IMR-90 (cell line): Measurements from ENCODE around the gene KRT79. TPM values are rescaled to one million over a fixed set of nuclear protein-coding genes. Genes with fewer than 3 reads are reported as not detected.

Experiments
- ATAC-seq: fragments of 200-7000 bp; cut with Tn5 transposase; 2 replicates; pipeline ENCODE4 v1.9.1; 2020; ENCODE audit warnings: low read depth, mild to moderate bottlenecking, moderate library complexity
- BruUV-seq: library from RNA; stranded (reverse); fragments of 400-500 nt; replicated peaks from 2 replicates; lab custom pipeline; 2021; lab: Mats Ljungman, UMichigan
- CTCF ChIA-PET: fragments of 300-600 bp; formaldehyde crosslinking; extraction: SDS; loops from one replicate; lab custom pipeline; 2021; ENCODE audit warnings: antibody characterized with exemption; lab: Yijun Ruan, JAX
- POLR2A ChIA-PET: fragments of 300-600 bp; sonication (Branson Sonifier 250); formaldehyde crosslinking; loops from one replicate; lab custom pipeline; 2022; ENCODE audit warnings: antibody characterized with exemption; ENCODE audit not compliant: unreplicated experiment; lab: Charles Lee
- DNase-seq: peaks from one replicate; pipeline ENCODE4 v3.0.0; 2013
- H2AFZ ChIP-seq: replicated peaks from 2 replicates; pipeline ENCODE3; 2013; ENCODE audit warnings: low read length, mild to moderate bottlenecking; ENCODE audit not compliant: poor library complexity
- H2AK5ac ChIP-seq: 2 replicates; pipeline ENCODE4 v1.6.1; 2013; ENCODE audit warnings: low read depth, low read length, inconsistent platforms
- H2AK9ac ChIP-seq: replicated peaks from 2 replicates; pipeline ENCODE3; 2013; ENCODE audit warnings: mild to moderate bottlenecking, low read depth, low read length, moderate library complexity; ENCODE audit not compliant: poor library complexity
- H2BK120ac ChIP-seq: 2 replicates; pipeline ENCODE4 v1.6.1; 2013; ENCODE audit warnings: low read depth, low read length, inconsistent platforms
- H2BK15ac ChIP-seq: 3 replicates; pipeline ENCODE4 v1.6.1; 2013; ENCODE audit warnings: low read depth, low read length, inconsistent platforms
- H2BK20ac ChIP-seq: 2 replicates; pipeline ENCODE4 v1.6.1; 2013; ENCODE audit warnings: low read depth, mild to moderate bottlenecking, inconsistent platforms, low read length, moderate library complexity
- H2BK5ac ChIP-seq: 2 replicates; pipeline ENCODE4 v1.6.1; 2013; ENCODE audit warnings: mild to moderate bottlenecking, low read depth, low read length, inconsistent platforms; ENCODE audit not compliant: poor library complexity, severe bottlenecking
- H3K14ac ChIP-seq: replicated peaks from 2 replicates; pipeline ENCODE4 v1.6.1; 2013; ENCODE audit warnings: low read depth, low read length, inconsistent platforms
- H3K18ac ChIP-seq: 2 replicates; pipeline ENCODE4 v1.6.1; 2013; ENCODE audit warnings: low read depth, low read length, control low read depth
- H3K23ac ChIP-seq: 2 replicates; pipeline ENCODE4 v1.6.1; 2013; ENCODE audit warnings: low read depth, low read length, inconsistent platforms
- H3K27ac ChIP-seq: 2 replicates; pipeline ENCODE4 v1.5.1; 2013; ENCODE audit warnings: mild to moderate bottlenecking, control low read depth, low read length; ENCODE audit not compliant: insufficient read depth
- H3K27me3 ChIP-seq: 2 replicates; pipeline ENCODE4 v1.6.1; 2013; ENCODE audit warnings: low read length; ENCODE audit not compliant: control insufficient read depth, insufficient read depth
- H3K36me3 ChIP-seq: 2 replicates; pipeline ENCODE4 v1.6.1; 2013; ENCODE audit warnings: low read length, mixed read lengths; ENCODE audit not compliant: control insufficient read depth, insufficient read depth
- H3K4ac ChIP-seq: 2 replicates; pipeline ENCODE4 v1.6.1; 2013; ENCODE audit warnings: low read depth, low read length, inconsistent platforms
- H3K4me1 ChIP-seq: 2 replicates; pipeline ENCODE4 v1.6.1; 2013; ENCODE audit warnings: low read length, mixed read lengths; ENCODE audit not compliant: control insufficient read depth, insufficient read depth
- H3K4me2 ChIP-seq: 2 replicates; pipeline ENCODE4 v1.6.1; 2013; ENCODE audit warnings: low read depth, mild to moderate bottlenecking, control low read depth, low read length, moderate library complexity
- H3K4me3 ChIP-seq: 2 replicates; pipeline ENCODE4 v1.5.1; 2013; ENCODE audit warnings: low read depth, mild to moderate bottlenecking, control low read depth, low read length, moderate library complexity; ENCODE audit not compliant: insufficient read depth
- H3K56ac ChIP-seq: 2 replicates; pipeline ENCODE4 v1.6.1; 2013; ENCODE audit warnings: low read length, inconsistent platforms; ENCODE audit not compliant: insufficient read depth; ENCODE audit errors: extremely low read depth
- H3K79me1 ChIP-seq, 2 experiments: 2 replicates each; pipeline ENCODE4 v1.6.1; 2013; ENCODE audit warnings: low read length in 2 of 2, inconsistent platforms in 1 of 2, low read depth in 1 of 2
- H3K9ac ChIP-seq: 2 replicates; pipeline ENCODE4 v1.6.1; 2013; ENCODE audit warnings: low read depth, low read length, control low read depth
- H3K9me1 ChIP-seq: 2 replicates; pipeline ENCODE4 v1.6.1; 2013; ENCODE audit warnings: low read length, inconsistent platforms; ENCODE audit not compliant: insufficient read depth
- H3K9me3 ChIP-seq: 2 replicates; pipeline ENCODE4 v1.6.1; 2013; ENCODE audit warnings: low read length; ENCODE audit not compliant: control insufficient read depth, insufficient read depth
- H4K20me1 ChIP-seq: 2 replicates; pipeline ENCODE4 v1.6.1; 2013; ENCODE audit warnings: low read length, inconsistent platforms; ENCODE audit not compliant: insufficient read depth
- H4K5ac ChIP-seq: 2 replicates; pipeline ENCODE4 v1.6.1; 2013; ENCODE audit warnings: mild to moderate bottlenecking, low read depth, low read length, control low read depth
- H4K8ac ChIP-seq, 2 experiments: 2 replicates each; pipeline ENCODE4 v1.6.1; 2013; ENCODE audit warnings: low read depth in 2 of 2, low read length in 2 of 2, control low read depth in 1 of 2, inconsistent platforms in 1 of 2
- H4K91ac ChIP-seq: 2 replicates; pipeline ENCODE4 v1.6.1; 2013; ENCODE audit warnings: low read depth, low read length, inconsistent platforms; ENCODE audit not compliant: insufficient read depth
- BHLHE40 ChIP-seq: fragments of 150-350 bp; IDR thresholded peaks from 2 replicates; pipeline ENCODE4 v1.6.1; 2016; ENCODE audit warnings: mild to moderate bottlenecking, low read depth, low read length
- CEBPB ChIP-seq: IDR thresholded peaks from 2 replicates; pipeline ENCODE4 v1.6.1; 2012; ENCODE audit warnings: low read depth, low read length, improper control_type of control experiment
- FOS ChIP-seq: fragments of 150-350 bp; IDR thresholded peaks from 2 replicates; pipeline ENCODE4 v1.6.1; 2016; ENCODE audit warnings: low read depth, low read length
- RAD21 ChIP-seq: IDR thresholded peaks from 2 replicates; pipeline ENCODE4 v1.6.1; 2012; ENCODE audit warnings: low read length, improper control_type of control experiment
- RCOR1 ChIP-seq: IDR thresholded peaks from 2 replicates; pipeline ENCODE4 v1.6.1; 2012; ENCODE audit warnings: mild to moderate bottlenecking, low read length, improper control_type of control experiment; ENCODE audit not compliant: insufficient replicate concordance
- WGBS, 2 experiments: methylation state at CpG; one replicate each; pipeline versions ENCODE4 v1.1.5 to v1.1.7; 2013; ENCODE audit warnings: missing lambda C conversion rate in 2 of 2; ENCODE audit not compliant: insufficient read length in 1 of 2; ENCODE audit errors: extremely low coverage in 2 of 2; 5-methylcytosine and 5-hydroxymethylcytosine counted together
- dilution Hi-C: fragments of 300-500 bp; cut with HindIII; formaldehyde crosslinking; loops from one replicate; pipeline ENCODE4 v1.14.3; 2018; ENCODE audit warnings: low sequenced_read_pairs; ENCODE audit not compliant: unreplicated experiment
- in situ Hi-C: fragments of 300-500 bp; cut with MboI; formaldehyde crosslinking; loops from 3 replicates; pipeline ENCODE4 v1.14.3; 2019; ENCODE audit warnings: low sequenced_read_pairs, inconsistent platforms, mixed read lengths
- intact Hi-C: fragments of 100-400 bp; cut with micrococcal nuclease; formaldehyde crosslinking; loops from 2 replicates; pipeline ENCODE4 v1.10.0; 2022
- polyA plus RNA-seq, 3 experiments: library from polyadenylated mRNA; depleted of rRNA; stranded (reverse); fragments of >200 nt; gene quantifications; 2 replicates each; pipeline ENCODE4 v1.2.3, GENCODE V29; 2012; ENCODE audit warnings: low replicate concordance in 1 of 3
- total RNA-seq: library from RNA; depleted of rRNA; stranded (reverse); fragments of >200 nt; gene quantifications from 2 replicates; pipeline ENCODE4 v1.2.3, GENCODE V29; 2012
- TF ChIP-seq, protein P1 (sequence below): fragments of 150-350 bp; IDR thresholded peaks from 2 replicates; pipeline ENCODE4 v1.6.1; 2017; ENCODE audit warnings: mild to moderate bottlenecking, antibody characterized with exemption, low read length, low read depth
- TF ChIP-seq, protein P2 (sequence below): fragments of 150-350 bp; IDR thresholded peaks from 2 replicates; pipeline ENCODE4 v1.6.1; 2016; ENCODE audit warnings: low read depth, mild to moderate bottlenecking, low read length, moderate library complexity, borderline replicate concordance
- TF ChIP-seq, protein P3 (sequence below): conservative IDR thresholded peaks from 2 replicates; pipeline ENCODE4 v1.5.1; 2012; ENCODE audit warnings: mild to moderate bottlenecking, low read depth, low read length, improper control_type of control experiment

The KRT79 gene
- total and polyA plus RNA-seq, 2 of the 4 experiments (the other 2 are of a cell fraction), result under 0.01 to 0.24 TPM

DNA sequence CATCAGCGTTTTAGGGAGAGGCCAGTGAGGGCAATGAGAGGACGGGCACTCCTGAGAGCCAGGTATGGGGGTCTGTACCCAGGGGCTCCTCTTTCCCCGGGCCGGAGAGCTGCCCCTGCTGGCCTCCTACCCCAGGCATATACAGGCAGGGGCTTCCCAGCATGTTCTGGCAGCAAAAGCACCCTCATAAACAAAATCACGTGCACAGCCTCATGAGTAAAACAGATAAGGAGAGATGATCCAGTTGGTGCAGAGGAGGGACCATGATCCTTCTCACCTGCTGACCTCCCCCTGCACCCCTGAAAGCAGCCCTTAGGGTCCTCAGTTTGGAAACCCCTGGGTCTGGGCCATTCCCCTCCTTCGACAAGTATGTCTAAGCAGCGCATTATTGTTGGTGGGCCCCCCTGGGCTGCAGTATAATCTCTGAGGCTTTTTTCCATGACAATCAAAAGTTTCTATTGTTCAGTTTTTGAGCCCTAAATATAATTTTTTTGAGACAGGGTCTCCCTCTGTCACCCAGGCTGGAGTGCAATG is 15.2 kb downstream of the KRT79 start:
- no peak overlapping the region for H4K8ac ChIP-seq
- no peaks in the 10 kb centered on the region for H3K9me1 ChIP-seq
- H3K36me3 ChIP-seq, result no peaks in the 10 kb centered on the region
- H4K91ac ChIP-seq, result no peak overlapping the region
- DNase-seq (no peak), ATAC-seq (no peak)
- peaks cover 4% of the 10 kb centered on the region for H3K4me1 ChIP-seq
- H2BK5ac ChIP-seq, result no peak overlapping the region
- in situ Hi-C loops, result no loop called here
- H4K5ac ChIP-seq, result no peak overlapping the region
- no peak overlapping the region for H3K56ac ChIP-seq
- no peak overlapping the region for H2AFZ ChIP-seq
- no peak overlapping the region for H2BK20ac ChIP-seq
- no peak overlapping the region for H2BK15ac ChIP-seq
- H3K27me3 ChIP-seq, result peaks cover 46% of the 10 kb centered on the region
- no peak overlapping the region for H3K23ac ChIP-seq
- no peak overlapping the region for H3K4ac ChIP-seq
- H2BK120ac ChIP-seq, result no peak overlapping the region
- H3K79me1 ChIP-seq, result no peaks in the 10 kb centered on the region
- intact Hi-C loops, result no loop called here
- no peak overlapping the region for H3K14ac ChIP-seq
- ChIA-PET CTCF (no interaction called here), POLR2A (no interaction called here)
- H3K9ac ChIP-seq, result no peak overlapping the region
- H4K20me1 ChIP-seq, result no peaks in the 10 kb centered on the region; the same call in 1 of the 2 replicates
- no peak overlapping the region for H2AK5ac ChIP-seq
- H3K9me3 ChIP-seq, result no peaks in the 10 kb centered on the region
- H2AK9ac ChIP-seq, result no peak overlapping the region
- no peak overlapping the region for H3K4me2 ChIP-seq
- no TSS peak for BruUV-seq
- dilution Hi-C loops, result no loop called here
- no peak overlapping the region for H3K27ac ChIP-seq
- H3K4me3 ChIP-seq, result no peak overlapping the region
- no CpG with 5 or more reads among the region's 7 CpGs for WGBS, 2 experiments
- TF ChIP-seq, protein P1, sequence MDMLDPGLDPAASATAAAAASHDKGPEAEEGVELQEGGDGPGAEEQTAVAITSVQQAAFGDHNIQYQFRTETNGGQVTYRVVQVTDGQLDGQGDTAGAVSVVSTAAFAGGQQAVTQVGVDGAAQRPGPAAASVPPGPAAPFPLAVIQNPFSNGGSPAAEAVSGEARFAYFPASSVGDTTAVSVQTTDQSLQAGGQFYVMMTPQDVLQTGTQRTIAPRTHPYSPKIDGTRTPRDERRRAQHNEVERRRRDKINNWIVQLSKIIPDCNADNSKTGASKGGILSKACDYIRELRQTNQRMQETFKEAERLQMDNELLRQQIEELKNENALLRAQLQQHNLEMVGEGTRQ, result no peak
- no peak for TF ChIP-seq CEBPB
- TF ChIP-seq, protein P2, sequence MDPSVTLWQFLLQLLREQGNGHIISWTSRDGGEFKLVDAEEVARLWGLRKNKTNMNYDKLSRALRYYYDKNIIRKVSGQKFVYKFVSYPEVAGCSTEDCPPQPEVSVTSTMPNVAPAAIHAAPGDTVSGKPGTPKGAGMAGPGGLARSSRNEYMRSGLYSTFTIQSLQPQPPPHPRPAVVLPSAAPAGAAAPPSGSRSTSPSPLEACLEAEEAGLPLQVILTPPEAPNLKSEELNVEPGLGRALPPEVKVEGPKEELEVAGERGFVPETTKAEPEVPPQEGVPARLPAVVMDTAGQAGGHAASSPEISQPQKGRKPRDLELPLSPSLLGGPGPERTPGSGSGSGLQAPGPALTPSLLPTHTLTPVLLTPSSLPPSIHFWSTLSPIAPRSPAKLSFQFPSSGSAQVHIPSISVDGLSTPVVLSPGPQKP, result no peak
- peak; percentile 37; the same call in 1 of the 2 replicates for TF ChIP-seq BHLHE40
- TF ChIP-seq FOS, result no peak
- TF ChIP-seq, protein P3, sequence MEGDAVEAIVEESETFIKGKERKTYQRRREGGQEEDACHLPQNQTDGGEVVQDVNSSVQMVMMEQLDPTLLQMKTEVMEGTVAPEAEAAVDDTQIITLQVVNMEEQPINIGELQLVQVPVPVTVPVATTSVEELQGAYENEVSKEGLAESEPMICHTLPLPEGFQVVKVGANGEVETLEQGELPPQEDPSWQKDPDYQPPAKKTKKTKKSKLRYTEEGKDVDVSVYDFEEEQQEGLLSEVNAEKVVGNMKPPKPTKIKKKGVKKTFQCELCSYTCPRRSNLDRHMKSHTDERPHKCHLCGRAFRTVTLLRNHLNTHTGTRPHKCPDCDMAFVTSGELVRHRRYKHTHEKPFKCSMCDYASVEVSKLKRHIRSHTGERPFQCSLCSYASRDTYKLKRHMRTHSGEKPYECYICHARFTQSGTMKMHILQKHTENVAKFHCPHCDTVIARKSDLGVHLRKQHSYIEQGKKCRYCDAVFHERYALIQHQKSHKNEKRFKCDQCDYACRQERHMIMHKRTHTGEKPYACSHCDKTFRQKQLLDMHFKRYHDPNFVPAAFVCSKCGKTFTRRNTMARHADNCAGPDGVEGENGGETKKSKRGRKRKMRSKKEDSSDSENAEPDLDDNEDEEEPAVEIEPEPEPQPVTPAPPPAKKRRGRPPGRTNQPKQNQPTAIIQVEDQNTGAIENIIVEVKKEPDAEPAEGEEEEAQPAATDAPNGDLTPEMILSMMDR, result no peak
- no peak for TF ChIP-seq RCOR1
- TF ChIP-seq RAD21, result no peak
- H3K18ac ChIP-seq, result no peak overlapping the region
